Measurements from ENCODE around the gene C6orf136.

The C6orf136 gene

DNA sequence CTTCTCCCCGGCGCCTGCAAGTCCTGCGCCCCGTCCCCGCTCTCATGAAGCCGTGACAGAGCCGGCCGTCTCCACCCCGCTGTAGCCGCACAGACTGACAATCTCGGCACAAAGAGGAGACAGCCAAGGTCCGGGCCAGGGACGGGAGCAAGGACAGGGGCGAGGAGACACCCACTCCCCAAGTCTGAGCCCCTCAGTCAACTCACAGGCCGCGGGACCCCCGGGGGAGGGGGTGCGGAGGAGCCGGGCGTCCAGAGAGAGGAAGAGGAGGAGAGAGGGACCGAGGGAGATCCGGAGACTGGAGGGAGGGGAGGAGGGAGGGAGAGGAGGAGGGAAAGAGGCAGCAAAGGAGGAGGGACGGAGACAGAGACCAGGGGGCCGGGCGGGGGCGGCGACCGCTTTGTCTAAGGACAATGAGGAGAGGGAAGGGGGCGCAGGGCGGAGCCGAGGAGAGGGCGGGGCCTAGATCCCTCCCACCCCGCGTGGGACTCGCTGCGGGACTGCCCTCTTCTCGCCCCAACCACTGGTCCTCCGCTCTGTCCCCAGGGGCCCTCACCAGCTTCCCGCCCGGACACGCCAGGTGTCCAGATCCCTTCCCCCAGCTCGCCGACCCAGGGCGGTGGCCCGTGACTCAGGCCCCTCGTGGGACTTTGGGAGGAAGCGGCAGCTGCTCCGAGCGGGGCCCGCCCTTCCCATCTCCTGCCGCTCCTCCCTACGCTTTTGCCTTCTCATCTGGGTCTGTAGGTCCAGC is 40.1 kb downstream of the C6orf136 start:
- DNase-seq (ENCODE audit: low read depth in 2 of 2), result peak; percentile 57 to 67

- no peak for DNase-seq (ENCODE audit: low read depth in 2 of 2)
These were observed 40.9 kb downstream of the C6orf136 start for GRCh38 chr6:30687659-30688431.

- DNase-seq (ENCODE audit: low read depth in 2 of 2), result no peak
These were observed 41.6 kb downstream of the C6orf136 start for GRCh38 chr6:30688569-30688968.

GRCh38 chr6:30689022-30689865 is 42.3 kb downstream of the C6orf136 start:
- DNase-seq (ENCODE audit: low read depth in 2 of 2), result no peak

DNA sequence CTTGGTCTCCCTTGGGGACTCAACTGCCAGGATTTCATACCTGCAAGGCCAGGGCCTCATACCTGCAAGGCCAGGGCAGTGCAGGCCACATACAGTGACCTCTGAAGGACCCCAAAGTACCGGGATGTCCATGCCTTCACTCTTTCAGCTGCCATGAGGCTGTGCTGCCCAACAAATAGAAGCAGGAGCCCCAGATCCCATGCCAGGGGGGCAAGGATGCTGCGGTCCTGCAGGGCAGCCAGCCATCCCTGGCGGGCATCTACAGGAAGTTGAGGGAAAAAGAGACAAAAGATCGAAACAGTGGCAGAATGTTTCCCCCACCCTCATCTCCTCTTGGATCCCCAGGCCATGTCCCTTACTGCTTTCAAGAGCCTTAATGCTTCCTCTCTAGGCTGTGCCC is 43.1 kb downstream of the C6orf136 start:
- DNase-seq (ENCODE audit: low read depth in 2 of 2), result no peak

- DNase-seq (ENCODE audit: low read depth in 2 of 2), result peak; percentile 35 to 42
These were observed 43.7 kb downstream of the C6orf136 start, which contains the start of gene NRM for GRCh38 chr6:30690403-30691207. Gene NRM, minus strand, starts transcription at chr6:30690984. Its CDS starts 10 bp downstream, at chr6:30690974.

DNA sequence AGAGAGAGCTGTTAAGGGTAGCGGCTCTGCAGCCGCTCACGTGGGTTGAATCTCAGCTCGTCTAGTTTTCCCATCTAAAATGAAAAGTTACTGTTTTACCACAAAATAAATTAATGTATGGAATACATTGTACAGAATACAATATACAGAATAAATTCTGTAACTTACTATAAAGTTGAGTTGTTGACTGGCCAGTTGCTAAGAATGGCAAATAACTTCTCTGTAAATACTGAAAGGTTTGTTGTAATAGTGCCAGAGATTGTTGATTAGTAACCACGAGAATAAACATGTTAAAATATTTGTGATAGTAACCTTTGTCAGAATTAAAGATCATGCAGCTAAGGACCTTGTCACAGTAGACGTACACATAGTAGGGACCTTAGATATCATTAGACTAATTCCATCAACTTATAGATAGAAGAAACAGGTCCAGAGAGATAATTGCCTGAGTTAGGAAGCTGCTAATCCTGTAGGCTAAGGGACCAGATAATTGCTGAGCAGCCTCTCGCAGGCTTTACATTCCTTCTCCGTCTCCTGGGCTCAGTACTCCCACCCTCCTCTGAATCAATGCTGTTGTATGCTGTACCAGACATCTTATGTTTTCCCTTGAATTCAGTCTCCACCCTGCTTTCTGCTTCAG is 44.4 kb downstream of the C6orf136 start:
- DNase-seq (ENCODE audit: low read depth in 2 of 2), result no peak

DNA sequence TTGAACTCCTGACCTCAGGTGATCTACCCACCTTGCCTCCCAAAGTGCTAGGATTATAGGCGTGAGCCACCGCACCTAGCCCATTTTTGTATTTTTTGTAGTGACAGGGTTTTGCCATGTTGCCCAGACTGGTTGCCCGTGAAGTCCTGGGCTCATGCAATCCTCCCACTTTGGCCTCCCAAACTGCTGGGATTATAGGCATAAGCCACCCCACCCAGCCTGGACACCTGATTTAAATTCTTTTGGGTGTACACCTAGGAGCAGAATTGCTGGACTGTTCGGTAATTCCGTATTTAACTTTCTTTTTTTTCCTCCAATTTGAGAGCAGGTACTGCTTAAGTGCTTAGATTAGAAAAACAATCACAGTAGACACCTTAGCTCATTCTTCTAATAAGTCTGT is 49.5 kb downstream of the C6orf136 start:
- no peak for DNase-seq (ENCODE audit: low read depth in 2 of 2)

GRCh38 chr6:30700340-30700739 is 53.4 kb downstream of the C6orf136 start:
- DNase-seq (ENCODE audit: low read depth in 2 of 2), result no peak

Data from activated CD8-positive, alpha-beta memory T cell treated with anti-CD3 and anti-CD28 coated beads for 4 hours (primary cell).